ENCODE measurements around the gene ZBTB20.

ZBTB20 gene

DNA sequence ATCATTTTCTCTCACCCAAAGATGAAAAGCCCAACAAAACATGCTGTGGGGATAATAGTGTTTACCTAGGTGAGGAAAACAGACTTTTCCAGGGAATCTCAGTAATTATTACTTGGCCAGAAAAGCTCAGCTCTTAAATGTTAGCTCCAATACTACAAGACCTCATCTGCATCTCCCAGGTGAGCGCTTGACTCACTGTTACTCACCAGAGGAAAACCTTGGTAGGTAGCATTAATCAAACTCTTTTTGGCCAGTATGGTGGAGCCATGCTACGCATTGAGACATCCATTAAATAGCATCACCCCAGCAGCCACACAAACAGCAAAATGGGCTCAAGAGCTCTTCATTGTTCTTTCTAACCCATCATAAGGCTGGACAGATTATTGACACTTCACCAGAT is 754.3 kb downstream of the ZBTB20 start:
- DNase-seq = no peak

- DNase-seq = no peak
Measured at GRCh38 chr3:114389156-114389555, 757.9 kb downstream of the ZBTB20 start.

- DNase-seq = no peak
Measured at GRCh38 chr3:114384558-114384903, 762.6 kb downstream of the ZBTB20 start.

DNA sequence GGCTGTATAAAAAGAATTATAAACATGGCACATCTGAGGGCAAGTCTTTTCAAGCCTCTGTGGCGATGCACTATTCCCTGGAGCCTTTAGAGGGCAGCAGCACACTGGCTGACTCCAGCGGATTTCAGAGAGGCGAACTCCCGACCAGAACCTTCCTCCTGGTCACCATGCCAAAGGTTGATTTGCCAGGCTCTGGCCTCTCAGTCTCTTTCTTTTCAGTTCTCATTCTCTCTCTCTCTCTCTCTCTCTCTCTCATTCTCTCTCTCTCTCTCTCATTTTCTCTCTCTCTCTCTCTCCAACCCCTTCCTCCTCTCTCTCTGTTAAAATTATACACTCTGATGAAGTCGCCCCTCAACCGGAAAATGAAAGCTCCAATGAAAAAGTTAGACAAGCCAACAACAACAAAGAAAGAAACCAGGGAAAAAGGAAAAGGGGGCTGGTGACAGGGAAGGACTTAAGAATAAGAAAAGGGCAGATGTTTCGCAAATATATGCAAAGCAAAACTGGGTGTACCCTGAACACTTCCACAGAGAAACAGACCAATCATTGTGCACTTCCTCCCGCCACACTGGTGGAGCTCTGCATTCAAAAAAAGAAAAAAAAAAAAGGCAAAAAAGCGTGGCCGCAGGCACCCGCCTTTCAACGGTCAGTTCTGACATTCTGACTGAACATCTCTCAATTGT is 763.1 kb downstream of the ZBTB20 start:
- peak; percentile 14 to 38 (median 25) for DNase-seq

DNA sequence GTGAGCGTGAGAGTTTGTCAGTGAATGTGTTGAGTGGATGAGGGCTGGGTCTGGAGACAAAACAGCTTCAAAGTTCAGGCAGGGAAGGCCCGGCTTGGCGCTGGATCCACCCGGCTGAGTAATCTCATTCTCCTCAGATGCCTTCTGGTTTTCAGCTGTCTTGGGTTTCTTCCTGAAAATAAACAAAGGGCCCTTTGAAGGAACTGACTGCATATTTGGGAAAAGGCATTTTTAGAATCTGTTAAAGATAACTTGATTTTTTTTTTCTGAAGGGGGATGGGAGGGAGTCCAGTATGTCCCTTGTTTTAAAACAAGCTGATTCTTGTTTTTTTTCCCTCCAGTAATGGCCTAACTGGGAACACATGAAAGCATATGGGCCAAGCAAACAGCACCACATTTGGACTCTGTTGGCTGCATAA is 766.8 kb downstream of the ZBTB20 start:
- no peak for DNase-seq

DNA sequence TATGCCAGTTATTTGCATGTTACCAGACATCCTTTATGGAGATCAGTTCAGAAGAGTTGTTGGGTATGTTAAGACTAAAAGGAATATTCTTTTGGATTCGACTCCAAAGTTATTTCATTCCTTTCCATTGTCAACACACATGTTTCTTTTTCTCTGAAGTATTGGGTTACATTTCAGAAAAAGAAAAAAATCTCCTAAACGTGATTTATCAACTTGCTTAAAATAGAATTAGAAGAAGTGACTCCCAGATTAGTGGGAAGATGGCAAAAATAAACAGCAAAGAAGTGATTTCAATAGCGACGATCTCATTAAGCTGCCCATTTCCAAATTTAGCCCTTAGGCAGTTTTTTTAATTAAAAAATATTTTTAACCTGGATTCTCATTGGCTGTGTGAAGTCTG is 767.8 kb downstream of the ZBTB20 start:
- DNase-seq = no peak

- no peak for DNase-seq
Measured at GRCh38 chr3:114378760-114379159, 768.3 kb downstream of the ZBTB20 start.

DNA sequence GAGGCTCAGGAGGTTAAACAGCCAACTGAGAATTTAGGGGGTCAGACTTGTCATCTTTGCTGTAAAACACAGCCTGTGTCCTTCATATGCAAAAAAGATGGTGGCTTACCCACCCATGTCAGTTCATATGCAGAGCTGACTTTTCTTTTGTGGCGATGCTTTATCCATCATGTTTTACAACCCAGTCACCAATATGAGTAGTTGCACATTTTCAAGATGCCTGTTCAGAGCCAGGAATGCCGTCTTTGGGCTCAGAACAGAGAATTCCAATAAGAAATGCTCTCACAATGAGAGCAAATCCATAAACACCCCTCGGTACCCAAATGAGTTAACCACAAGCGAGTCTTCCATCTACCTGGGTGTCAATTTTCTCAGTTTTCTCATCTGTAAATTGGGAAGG is 769.7 kb downstream of the ZBTB20 start:
- DNase-seq = no peak

DNA sequence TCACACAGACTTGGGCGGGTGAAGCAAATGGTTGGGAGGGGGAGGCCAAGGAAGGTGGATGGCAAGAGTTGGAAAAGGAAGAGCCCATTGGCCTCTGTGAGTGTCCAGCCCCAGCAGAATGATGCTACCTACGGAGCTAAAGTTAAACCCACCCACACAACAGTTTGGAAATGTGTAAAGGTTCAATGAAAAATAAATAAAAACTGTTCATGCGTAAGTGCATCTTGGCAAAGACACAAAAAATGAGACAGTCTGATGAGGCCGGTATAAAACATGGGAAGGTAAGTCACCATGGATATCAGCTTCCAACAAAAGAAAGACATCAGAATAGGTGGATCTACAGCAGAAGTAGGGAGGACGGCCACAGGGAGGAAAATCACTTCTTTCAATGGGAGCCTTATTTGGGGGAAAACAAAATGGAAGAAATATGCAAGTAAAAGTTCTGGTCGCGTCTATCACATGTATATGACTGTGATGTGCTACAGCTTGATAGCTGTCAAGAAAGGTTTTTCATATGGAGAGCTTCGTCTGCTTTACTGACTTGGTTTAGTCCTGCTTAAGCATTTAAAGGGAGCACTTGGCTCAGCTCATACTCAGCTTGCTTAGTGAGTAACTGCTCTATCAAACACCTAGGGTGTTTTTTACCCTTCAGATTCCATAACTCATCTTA is 770.4 kb downstream of the ZBTB20 start:
- no peak for DNase-seq

DNA sequence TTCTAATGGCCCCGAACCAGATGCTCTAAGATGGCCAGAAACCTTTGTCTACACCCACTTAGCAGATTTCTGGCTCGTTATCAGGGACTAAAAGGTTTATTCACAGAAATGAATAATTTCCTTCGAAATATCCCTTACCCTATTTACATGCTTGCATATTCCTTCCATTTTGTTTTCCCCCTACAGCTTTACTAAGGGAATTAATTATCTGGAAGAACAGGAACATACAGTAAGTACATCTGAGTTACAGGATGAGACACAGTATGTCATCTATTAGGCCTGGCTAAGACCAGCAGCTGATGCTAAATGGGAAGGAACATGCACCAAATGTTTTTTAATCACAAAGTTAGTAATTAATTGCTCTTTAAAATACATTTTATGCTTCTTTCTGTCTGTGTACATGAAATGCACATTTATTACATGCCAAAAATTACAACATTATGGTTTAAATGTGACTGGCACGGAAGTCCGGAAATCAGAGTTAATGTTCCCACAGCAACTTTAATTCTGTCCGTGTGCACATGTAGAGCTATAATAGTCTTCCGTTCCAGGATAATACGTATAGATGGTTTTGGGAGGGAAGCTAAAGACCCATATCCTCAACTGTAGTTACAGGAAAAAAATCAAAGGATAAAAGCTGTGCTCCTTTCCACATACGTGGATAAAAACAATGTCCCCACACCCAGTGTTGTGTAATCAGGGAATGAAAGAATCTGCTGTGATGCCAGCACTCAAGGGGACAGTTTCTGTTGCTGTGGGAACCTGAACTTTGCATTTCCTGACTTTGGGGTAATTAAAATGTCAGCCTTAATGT is 771.3 kb downstream of the ZBTB20 start:
- no peak for DNase-seq

- DNase-seq = no peak
Measured at GRCh38 chr3:114374433-114374990, 772.6 kb downstream of the ZBTB20 start.

- DNase-seq = no peak
Measured at GRCh38 chr3:114370537-114371174, 776.4 kb downstream of the ZBTB20 start.

DNA sequence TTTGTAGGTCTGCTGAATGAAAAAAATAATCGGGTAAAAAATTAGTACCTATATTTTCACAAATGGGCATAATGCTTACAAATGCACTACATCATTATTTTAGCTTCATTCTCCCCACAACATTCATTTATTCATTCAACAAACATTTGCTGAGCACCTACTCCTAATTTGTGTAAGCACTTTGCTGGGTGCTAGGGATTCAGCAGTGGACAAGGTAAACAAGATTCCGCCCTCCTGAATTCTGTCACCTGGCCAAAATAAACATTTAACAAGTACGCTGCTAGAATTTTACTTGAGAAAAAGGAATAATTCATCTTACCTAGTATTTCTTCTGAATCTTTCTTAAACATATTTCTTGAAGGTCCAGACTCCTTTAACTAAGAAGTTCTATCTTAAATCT is 781.2 kb downstream of the ZBTB20 start:
- no peak for DNase-seq

- no peak for DNase-seq
Measured at GRCh38 chr3:114364806-114365654, 782.1 kb downstream of the ZBTB20 start.

DNA sequence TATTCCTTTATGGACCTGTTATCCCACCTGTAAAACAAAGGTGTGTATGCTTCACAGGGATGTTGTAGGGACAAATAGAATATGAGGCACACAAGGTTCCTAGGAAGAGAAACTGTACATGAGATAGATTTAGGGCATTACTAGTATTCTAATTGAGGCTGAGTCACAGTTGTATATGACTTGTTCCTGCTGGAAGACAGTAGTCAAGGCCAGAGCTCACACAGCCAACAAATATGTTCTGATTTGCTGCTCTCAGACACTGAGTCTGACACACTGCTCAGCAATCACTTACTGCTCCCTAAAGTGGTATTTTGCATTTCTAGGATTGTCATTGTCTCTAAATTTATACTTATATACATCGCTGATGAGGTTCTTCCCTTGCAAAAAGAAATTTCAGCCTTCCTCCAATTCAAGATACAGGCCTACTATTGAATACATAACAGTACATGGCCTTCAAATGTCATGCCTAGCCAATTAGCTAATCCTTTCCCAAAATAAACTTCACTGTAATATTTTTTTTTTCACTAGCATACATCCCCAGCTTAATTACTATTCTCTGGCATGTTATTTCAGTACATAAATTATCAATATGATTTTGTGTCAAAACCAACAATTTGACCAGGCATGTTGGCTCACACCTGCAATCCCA is 783.4 kb downstream of the ZBTB20 start:
- no peak for DNase-seq

DNA sequence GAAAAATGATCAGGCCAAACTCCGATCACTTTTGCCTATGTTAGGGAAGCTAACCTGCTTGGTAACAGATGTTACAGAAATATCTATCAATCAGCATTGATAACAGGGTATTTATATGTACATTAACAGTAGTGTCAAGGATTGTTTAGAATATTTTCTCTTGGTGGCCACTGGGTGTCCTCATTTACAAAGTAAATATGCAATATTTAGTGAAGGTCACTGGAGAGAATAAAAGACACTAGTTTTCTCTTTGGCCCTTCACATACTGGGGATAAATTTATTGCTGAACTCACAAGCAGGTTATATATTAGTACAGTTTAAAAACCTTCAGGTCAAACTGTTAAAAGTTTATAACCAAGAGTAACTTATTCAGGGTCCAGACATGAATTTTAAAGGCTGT is 784.3 kb downstream of the ZBTB20 start:
- DNase-seq = no peak

DNA sequence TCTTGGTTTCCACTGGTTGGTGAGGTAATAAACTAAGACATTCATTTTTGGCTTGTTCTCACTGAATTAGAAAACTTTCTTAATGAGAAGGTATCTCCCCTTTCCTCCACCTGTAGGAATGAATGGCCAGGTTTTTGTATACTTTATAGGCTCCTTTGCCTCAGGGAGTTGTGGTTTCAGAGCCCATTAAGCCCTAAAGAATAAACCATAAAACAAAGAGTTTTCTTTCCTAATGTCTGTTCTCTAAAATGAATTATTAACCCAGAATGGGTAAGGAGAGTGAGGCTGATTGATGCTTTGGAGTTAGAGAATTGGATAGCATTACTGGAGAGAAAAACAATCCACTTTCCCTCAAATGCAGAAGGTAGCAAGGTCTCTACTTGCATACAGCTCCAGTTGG is 785.7 kb downstream of the ZBTB20 start:
- DNase-seq = no peak

- no peak for DNase-seq
Measured at GRCh38 chr3:114356525-114356924, 790.6 kb downstream of the ZBTB20 start.

GRCh38 chr3:114356066-114356465 is 791.0 kb downstream of the ZBTB20 start:
- no peak for DNase-seq

GRCh38 chr3:114355653-114356052 is 791.4 kb downstream of the ZBTB20 start:
- no peak for DNase-seq

DNA sequence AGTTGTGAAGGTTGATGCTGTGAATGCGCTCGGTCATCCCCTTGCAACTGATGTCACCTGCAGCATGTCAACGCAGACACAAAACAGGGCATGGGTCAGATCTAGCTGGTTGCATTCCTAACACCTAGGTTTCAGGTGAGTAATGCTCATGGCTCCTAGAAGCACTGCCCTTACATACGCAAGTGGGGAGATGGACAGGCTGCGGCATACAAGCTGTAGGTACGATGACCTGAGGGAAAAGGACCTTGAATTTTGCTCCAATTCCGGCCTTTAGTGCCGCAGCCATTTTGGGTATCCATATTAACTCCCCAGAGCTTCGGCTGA is 795.3 kb downstream of the ZBTB20 start:
- no peak for DNase-seq
